RKO (cell line): ENCODE measurements around the gene APELA.
"Not testable (repeated sequence)": the region's sequence is repeated elsewhere in the genome, so short reads cannot be mapped to it uniquely, and the experiment has no call there.

ENCODE experiments used
- DNase-seq: peaks from one replicate; pipeline ENCODE4 v3.0.0-alpha.2; 2016; ENCODE audit warnings: low spot score

The APELA gene

GRCh38 chr4:164876700-164877324, at the start of gene APELA:
Gene APELA, plus strand, starts transcription at chr4:164877178. Its CDS starts 154 bp downstream, at chr4:164877332.
- no peak for DNase-seq

- DNase-seq = no peak
Measured at GRCh38 chr4:164828955-164829354, 48.0 kb upstream of the APELA start.

GRCh38 chr4:164846566-164846965, 30.4 kb upstream of the APELA start:
- no peak for DNase-seq

- no peak for DNase-seq
Measured at GRCh38 chr4:164847016-164847415, 30.0 kb upstream of the APELA start.

- DNase-seq = no peak
Measured at GRCh38 chr4:164847967-164848649, 28.9 kb upstream of the APELA start.

GRCh38 chr4:164856396-164856795, 20.6 kb upstream of the APELA start:
- DNase-seq = no peak

- no peak for DNase-seq
Measured at GRCh38 chr4:164866817-164867490, 10.0 kb upstream of the APELA start.

- no peak for DNase-seq
Measured at GRCh38 chr4:164871673-164872072, 5.3 kb upstream of the APELA start.

GRCh38 chr4:164872481-164872880, 4.5 kb upstream of the APELA start:
- DNase-seq = no peak

GRCh38 chr4:164874789-164875188, 2.2 kb upstream of the APELA start:
- no peak for DNase-seq

GRCh38 chr4:164880489-164881262, 3.7 kb downstream of the APELA start:
- no peak for DNase-seq

- no peak for DNase-seq
Measured at GRCh38 chr4:164888096-164888715, 11.2 kb downstream of the APELA start.

GRCh38 chr4:164890691-164891090, 13.7 kb downstream of the APELA start:
- no peak for DNase-seq

GRCh38 chr4:164892018-164892417, 15.0 kb downstream of the APELA start:
- DNase-seq = no peak

- DNase-seq = no peak
Measured at GRCh38 chr4:164894702-164895101, 17.7 kb downstream of the APELA start.

- no peak for DNase-seq
Measured at GRCh38 chr4:164902608-164903007, 25.6 kb downstream of the APELA start.

- DNase-seq = no peak
Measured at GRCh38 chr4:164904336-164904735, 27.4 kb downstream of the APELA start.

GRCh38 chr4:164904941-164905340, 28.0 kb downstream of the APELA start:
- DNase-seq = no peak

- DNase-seq = no peak
Measured at GRCh38 chr4:164906368-164906767, 29.4 kb downstream of the APELA start.

GRCh38 chr4:164913506-164913905, 36.5 kb downstream of the APELA start:
- not testable (repeated sequence) for DNase-seq

- DNase-seq = no peak
Measured at GRCh38 chr4:164918956-164919355, 42.0 kb downstream of the APELA start.

- DNase-seq = no peak
Measured at GRCh38 chr4:164924670-164925238, 47.8 kb downstream of the APELA start.
